CD14-positive monocyte (primary cell): ENCODE measurements around the gene ALPK3. TPM values are rescaled to one million over a fixed set of nuclear protein-coding genes. Genes with fewer than 3 reads are reported as not detected.
A peak's percentile ranks its signal among the peaks of the same experiment; 100 is the strongest.

Experiments used
- DNase-seq, 3 donors: peaks; one replicate each; pipeline ENCODE4 v3.0.0-alpha.2; 2011 to 2022
- H2AFZ ChIP-seq: 2 replicates; pipeline ENCODE4 v1.6.0; 2012; ENCODE audit warnings: mild to moderate bottlenecking, low read depth, low read length, inconsistent platforms; ENCODE audit not compliant: insufficient read depth, poor library complexity, severe bottlenecking
- H3K27ac ChIP-seq, 2 donors: 1 replicate in 1 of 2; 2 replicates in 1 of 2; pipeline ENCODE4 v1.5.1; 2012 to 2013; ENCODE audit warnings: low read length in 2 of 2, control low read depth in 1 of 2, inconsistent platforms in 1 of 2, low read depth in 1 of 2, mild to moderate bottlenecking in 1 of 2
- H3K27me3 ChIP-seq, 2 donors: one replicate each; pipeline versions ENCODE4 v1.6.0 to v1.6.1; 2011 to 2013; ENCODE audit warnings: low read length in 2 of 2; ENCODE audit not compliant: control insufficient read depth in 2 of 2, insufficient read depth in 2 of 2
- H3K36me3 ChIP-seq, 2 donors: replicated peaks in 1 of 2; 1 replicate in 1 of 2; 2 replicates in 1 of 2; pipeline versions ENCODE4 v1.5.1 to v1.6.1; 2012 to 2013; ENCODE audit warnings: low read length in 2 of 2, control low read depth in 1 of 2, inconsistent platforms in 1 of 2, mild to moderate bottlenecking in 1 of 2; ENCODE audit not compliant: insufficient read depth in 2 of 2, control insufficient read depth in 1 of 2
- H3K4me1 ChIP-seq, 2 donors: 1 replicate in 1 of 2; 2 replicates in 1 of 2; pipeline versions ENCODE4 v1.5.1 to v1.6.1; 2012 to 2013; ENCODE audit warnings: low read length in 2 of 2, control low read depth in 1 of 2, inconsistent platforms in 1 of 2, mild to moderate bottlenecking in 1 of 2, moderate library complexity in 1 of 2; ENCODE audit not compliant: insufficient read depth in 2 of 2, control insufficient read depth in 1 of 2
- H3K4me2 ChIP-seq: replicated peaks from 2 replicates; pipeline ENCODE3; 2012; ENCODE audit warnings: low read length, moderate library complexity, mild to moderate bottlenecking; ENCODE audit not compliant: poor library complexity, severe bottlenecking; ENCODE audit errors: extremely low read depth
- H3K4me3 ChIP-seq, 3 experiments: fragments of 200-600 bp in 1 of 3; sonication (generic) in 1 of 3; replicated peaks in 1 of 3; 1 replicate in 2 of 3; 2 replicates in 1 of 3; pipeline ENCODE4 v1.5.1; 2011 to 2013; ENCODE audit warnings: low read length in 3 of 3, mild to moderate bottlenecking in 3 of 3, control low read depth in 2 of 3, low read depth in 2 of 3, inconsistent platforms in 1 of 3, moderate library complexity in 1 of 3
- H3K79me2 ChIP-seq: 2 replicates; pipeline ENCODE4 v1.6.0; 2012; ENCODE audit warnings: mild to moderate bottlenecking, control low read depth, inconsistent platforms, low read length, moderate library complexity; ENCODE audit not compliant: insufficient read depth
- H3K9ac ChIP-seq: 2 replicates; pipeline ENCODE4 v1.6.0; 2017; ENCODE audit warnings: low read length, mild to moderate bottlenecking; ENCODE audit not compliant: insufficient read depth, poor library complexity, severe bottlenecking
- H3K9me3 ChIP-seq, 2 donors: replicated peaks in 1 of 2; 1 replicate in 1 of 2; 2 replicates in 1 of 2; pipeline versions ENCODE4 v1.5.1 to v1.6.1; 2012 to 2013; ENCODE audit warnings: low read length in 2 of 2, control low read depth in 1 of 2; ENCODE audit not compliant: control insufficient read depth in 1 of 2, insufficient read depth in 1 of 2
- H4K20me1 ChIP-seq: 2 replicates; pipeline ENCODE4 v1.6.0; 2012; ENCODE audit warnings: mild to moderate bottlenecking, low read length, control low read depth, moderate library complexity; ENCODE audit not compliant: insufficient read depth
- H3K27ac Mint-ChIP-seq, 7 donors: one replicate each; pipeline ENCODE4 v1.8.0; 2020; ENCODE audit warnings: mild to moderate bottlenecking in 7 of 7, mixed read lengths in 7 of 7, moderate library complexity in 6 of 7, inconsistent platforms in 2 of 7
- H3K27me3 Mint-ChIP-seq, 3 donors: one replicate each; pipeline ENCODE4 v1.8.0; 2021 to 2022; ENCODE audit warnings: low read depth in 3 of 3, mild to moderate bottlenecking in 3 of 3, mixed read lengths in 3 of 3, moderate library complexity in 3 of 3, inconsistent platforms in 1 of 3
- H3K36me3 Mint-ChIP-seq, 2 donors: one replicate each; pipeline ENCODE4 v1.8.0; 2020; ENCODE audit warnings: mixed read lengths in 2 of 2, inconsistent platforms in 1 of 2, mild to moderate bottlenecking in 1 of 2
- H3K4me1 Mint-ChIP-seq: one replicate; pipeline ENCODE4 v1.8.0; 2020; ENCODE audit warnings: mild to moderate bottlenecking, mixed read lengths
- H3K4me3 Mint-ChIP-seq, 2 donors: one replicate each; pipeline ENCODE4 v1.8.0; 2020; ENCODE audit warnings: mild to moderate bottlenecking in 2 of 2, mixed read lengths in 2 of 2, moderate library complexity in 1 of 2
- H3K9me3 Mint-ChIP-seq, 7 donors: one replicate each; pipeline ENCODE4 v1.8.0; 2020 to 2022; ENCODE audit warnings: mixed read lengths in 7 of 7, mild to moderate bottlenecking in 6 of 7, moderate library complexity in 6 of 7, inconsistent platforms in 2 of 7
- CTCF ChIP-seq: fragments of 200-600 bp; IDR thresholded peaks from one replicate; pipeline ENCODE4 v1.8.0; 2022; ENCODE audit warnings: antibody characterized with exemption, mild to moderate bottlenecking
- WGBS: methylation state at CpG from one replicate; pipeline ENCODE4 v1.1.5; 2013; ENCODE audit warnings: missing lambda C conversion rate; ENCODE audit not compliant: insufficient coverage; 5-methylcytosine and 5-hydroxymethylcytosine counted together
- intact Hi-C, 2 donors: fragments of 100-400 bp; cut with micrococcal nuclease; formaldehyde crosslinking; loops; one replicate each; pipeline versions ENCODE4 v1.15.0 to v1.15.1; 2023
- polyA plus RNA-seq, 3 donors: library from polyadenylated mRNA; depleted of rRNA in 1 of 3; unstranded in 2 of 3; stranded (reverse) in 1 of 3; fragments of 300-500 nt in 2 of 3; fragments of >200 nt in 1 of 3; fragmentation: Illumina TruSeq in 2 of 3; gene quantifications; 1 replicate in 2 of 3; 2 replicates in 1 of 3; pipeline ENCODE4 v1.2.3, GENCODE V29; 2012 to 2021

ALPK3 gene
- polyA plus RNA-seq, 3 donors = 0.02 to 0.12 TPM; not detected in 1

GRCh38 chr15:84817466-84818081 lies 418 bp downstream of the ALPK3 start:
- H3K27me3 Mint-ChIP-seq = peaks cover 5 to 12% (median 9%) of the 10 kb centered on the region in 3 donors
- no peaks in the 10 kb centered on the region for H3K9me3 ChIP-seq
- H3K36me3 Mint-ChIP-seq = peaks cover 4 to 5% of the 10 kb centered on the region in 2 donors
- no peak overlapping the region for H2AFZ ChIP-seq
- peaks cover 0 to 1% (median 0%) of the 10 kb centered on the region in 7 donors for H3K9me3 Mint-ChIP-seq
- H4K20me1 ChIP-seq = no peaks in the 10 kb centered on the region
- intact Hi-C loops = no loop called here
- 41% methylated on average over 22 of the region's 27 CpGs for WGBS
- H3K4me3 Mint-ChIP-seq = no peak overlapping the region
- peaks cover 18 to 29% of the 10 kb centered on the region in 2 donors for H3K4me1 ChIP-seq
- peak; percentile 16 for TF ChIP-seq CTCF
- H3K36me3 ChIP-seq = no peaks in the 10 kb centered on the region
- H3K79me2 ChIP-seq = no peaks in the 10 kb centered on the region
- H3K27ac ChIP-seq = no peak overlapping the region
- peaks cover 34% of the 10 kb centered on the region for H3K4me1 Mint-ChIP-seq
- H3K27ac Mint-ChIP-seq = no peak overlapping the region
- no peak overlapping the region for H3K9ac ChIP-seq
- peak overlapping the region; percentile 27 for H3K4me2 ChIP-seq
- DNase-seq = no peak
- peaks cover 0 to 4% of the 10 kb centered on the region in 2 donors for H3K27me3 ChIP-seq
- no peak overlapping the region for H3K4me3 ChIP-seq

- H3K4me1 Mint-ChIP-seq = peaks cover 34% of the 10 kb centered on the region
- Histone ChIP-seq H3K4me2 (no peak overlapping the region), H3K36me3 (no peaks in the 10 kb centered on the region), H3K9ac (no peak overlapping the region), H3K27me3 (peaks cover 0 to 4% of the 10 kb centered on the region in 2 donors), H3K9me3 (no peaks in the 10 kb centered on the region), H4K20me1 (no peaks in the 10 kb centered on the region), H3K27ac (no peak overlapping the region), H3K4me1 (peaks cover 18 to 29% of the 10 kb centered on the region in 2 donors), H3K4me3 (no peak overlapping the region), H2AFZ (no peak overlapping the region), H3K79me2 (no peaks in the 10 kb centered on the region)
- peaks cover 0 to 2% of the 10 kb centered on the region in 2 donors for H3K36me3 Mint-ChIP-seq
- H3K9me3 Mint-ChIP-seq = no peaks in the 10 kb centered on the region
- DNase-seq = no peak
- intact Hi-C loops = no loop called here
- H3K27ac Mint-ChIP-seq = no peak overlapping the region
- no peak for TF ChIP-seq CTCF
- WGBS = 90% methylated on average over 2 of the region's 9 CpGs
- peaks cover 5 to 12% (median 9%) of the 10 kb centered on the region in 3 donors for H3K27me3 Mint-ChIP-seq
- H3K4me3 Mint-ChIP-seq = no peak overlapping the region
Measured at GRCh38 chr15:84818261-84819131, 1.3 kb downstream of the ALPK3 start.
